GM13976 (cell line): Measurements from ENCODE around the gene VOPP1.

Source experiments
- DNase-seq: peaks from one replicate; pipeline ENCODE4 v3.0.0; 2012; ENCODE audit warnings: low spot score
- CTCF ChIP-seq: IDR thresholded peaks from 2 replicates; pipeline ENCODE4 v1.5.1; 2012; ENCODE audit warnings: borderline replicate concordance, mild to moderate bottlenecking; ENCODE audit not compliant: insufficient read depth; ENCODE audit errors: extremely low read depth, missing control alignments, control extremely low read depth
- in situ Hi-C: fragments of 300-500 bp; cut with MboI; formaldehyde crosslinking; loops from one replicate; pipeline ENCODE4 v1.12.0; 2022; ENCODE audit warnings: low sequenced_read_pairs, mixed read lengths, inconsistent platforms; ENCODE audit not compliant: unreplicated experiment

Gene VOPP1

GRCh38 chr7:55594870-55595269, 22.6 kb upstream of the VOPP1 start:
- no peak for TF ChIP-seq CTCF
- in situ Hi-C loops: no loop called here
- DNase-seq: no peak

- in situ Hi-C loops: no loop called here
- TF ChIP-seq CTCF: no peak
- DNase-seq: no peak
These were observed 22.1 kb upstream of the VOPP1 start for GRCh38 chr7:55594414-55594813.

- in situ Hi-C loops: no loop called here
- peak; percentile 83 for TF ChIP-seq CTCF
- DNase-seq: peak; percentile 79
These were observed 21.4 kb upstream of the VOPP1 start for GRCh38 chr7:55593515-55594318.

- in situ Hi-C loops: no loop called here
- no peak for DNase-seq
- no peak for TF ChIP-seq CTCF
These were observed 20.8 kb upstream of the VOPP1 start for GRCh38 chr7:55593172-55593514.

GRCh38 chr7:55592492-55592891, 20.2 kb upstream of the VOPP1 start:
- DNase-seq: no peak
- in situ Hi-C loops: no loop called here

GRCh38 chr7:55591282-55591931, 19.1 kb upstream of the VOPP1 start:
- DNase-seq: peak; percentile 51
- in situ Hi-C loops: no loop called here
- TF ChIP-seq CTCF: no peak

More at GRCh38 chr7:55592492-55592891, 20.2 kb upstream of the VOPP1 start:
- no peak for TF ChIP-seq CTCF
